GM12801 (cell line): ENCODE data around the gene EXOC6B.

Experiments
- TF ChIP-seq, protein P1 (sequence below): IDR thresholded peaks from one replicate; pipeline ENCODE4 v1.5.1; 2011; ENCODE audit warnings: control low read depth; ENCODE audit not compliant: insufficient read length; ENCODE audit errors: extremely low read depth

The EXOC6B gene

DNA sequence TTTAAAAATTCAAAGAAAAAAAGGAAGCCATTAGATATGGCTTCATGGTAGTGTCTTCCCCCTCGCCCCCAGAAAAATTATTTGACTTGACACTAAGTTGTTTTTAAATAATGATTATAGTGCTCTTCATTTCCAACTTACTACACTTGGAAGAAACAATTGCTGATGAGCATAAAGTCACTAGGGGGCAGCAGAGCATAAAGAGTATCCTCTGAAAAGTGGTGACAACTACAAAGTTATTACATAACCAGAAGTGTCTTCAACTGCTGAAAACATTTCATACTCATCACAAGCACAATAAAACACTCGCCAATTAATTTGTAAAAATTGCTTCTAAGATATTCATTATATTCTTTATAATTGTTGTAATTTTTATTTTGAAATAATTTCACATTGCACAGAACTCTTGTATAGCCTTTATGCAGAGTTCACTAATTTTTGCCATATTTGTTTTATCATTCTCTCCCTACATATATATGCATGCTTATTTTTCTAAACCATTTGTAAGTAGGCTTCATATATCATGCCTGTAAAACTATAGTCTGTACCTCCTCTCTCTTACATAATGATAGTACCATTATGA, 54.9 kb downstream of the EXOC6B start:
- TF ChIP-seq, protein P1, sequence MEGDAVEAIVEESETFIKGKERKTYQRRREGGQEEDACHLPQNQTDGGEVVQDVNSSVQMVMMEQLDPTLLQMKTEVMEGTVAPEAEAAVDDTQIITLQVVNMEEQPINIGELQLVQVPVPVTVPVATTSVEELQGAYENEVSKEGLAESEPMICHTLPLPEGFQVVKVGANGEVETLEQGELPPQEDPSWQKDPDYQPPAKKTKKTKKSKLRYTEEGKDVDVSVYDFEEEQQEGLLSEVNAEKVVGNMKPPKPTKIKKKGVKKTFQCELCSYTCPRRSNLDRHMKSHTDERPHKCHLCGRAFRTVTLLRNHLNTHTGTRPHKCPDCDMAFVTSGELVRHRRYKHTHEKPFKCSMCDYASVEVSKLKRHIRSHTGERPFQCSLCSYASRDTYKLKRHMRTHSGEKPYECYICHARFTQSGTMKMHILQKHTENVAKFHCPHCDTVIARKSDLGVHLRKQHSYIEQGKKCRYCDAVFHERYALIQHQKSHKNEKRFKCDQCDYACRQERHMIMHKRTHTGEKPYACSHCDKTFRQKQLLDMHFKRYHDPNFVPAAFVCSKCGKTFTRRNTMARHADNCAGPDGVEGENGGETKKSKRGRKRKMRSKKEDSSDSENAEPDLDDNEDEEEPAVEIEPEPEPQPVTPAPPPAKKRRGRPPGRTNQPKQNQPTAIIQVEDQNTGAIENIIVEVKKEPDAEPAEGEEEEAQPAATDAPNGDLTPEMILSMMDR = no peak

DNA sequence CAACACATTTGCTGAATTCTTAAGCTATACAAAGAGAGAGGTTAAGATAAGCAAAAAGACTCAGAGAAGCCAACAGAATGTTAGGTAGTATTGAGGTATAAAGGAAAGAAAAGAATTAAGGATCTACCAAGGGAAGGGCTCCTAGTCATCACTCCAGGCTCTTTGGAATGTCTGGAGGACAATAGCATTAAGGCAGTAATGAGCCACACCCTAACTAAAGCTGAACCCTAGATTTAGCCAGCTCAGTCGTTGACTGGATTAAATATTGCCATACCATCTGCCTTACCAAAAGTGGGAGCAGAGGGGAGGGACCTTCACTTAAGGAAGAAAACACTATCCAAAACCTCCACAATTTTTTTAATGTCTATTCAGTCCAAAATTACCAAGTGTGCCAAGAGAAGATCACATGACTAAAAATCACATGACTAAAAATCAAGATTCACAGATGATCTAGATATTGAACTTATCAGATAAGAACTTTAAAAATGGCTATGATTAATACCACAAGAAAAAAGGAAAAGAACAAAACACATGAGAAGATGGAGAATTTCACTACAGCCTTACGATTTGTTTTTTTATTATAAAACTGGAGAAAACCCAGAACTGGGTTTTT, 59.7 kb downstream of the EXOC6B start:
- TF ChIP-seq, protein P1 = no peak

DNA sequence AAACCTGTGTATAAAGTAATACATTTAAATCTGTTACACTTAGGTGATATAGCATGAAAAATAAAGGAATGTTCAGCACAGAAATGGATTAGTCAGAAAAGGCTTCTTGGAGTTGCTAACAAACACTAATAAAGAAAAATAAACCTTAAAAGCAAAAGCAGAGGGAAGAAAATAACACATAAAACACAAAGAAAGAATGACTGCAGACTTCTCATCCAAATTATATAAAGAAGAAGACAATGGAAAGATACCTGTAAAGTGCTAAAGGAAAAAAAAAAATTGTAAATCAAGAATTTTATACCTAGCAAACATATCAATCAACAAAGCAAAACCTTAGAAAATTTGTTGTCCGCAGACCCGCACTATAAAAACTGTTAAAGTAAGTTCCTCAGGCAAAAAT, 63.6 kb downstream of the EXOC6B start:
- TF ChIP-seq, protein P1 = no peak

DNA sequence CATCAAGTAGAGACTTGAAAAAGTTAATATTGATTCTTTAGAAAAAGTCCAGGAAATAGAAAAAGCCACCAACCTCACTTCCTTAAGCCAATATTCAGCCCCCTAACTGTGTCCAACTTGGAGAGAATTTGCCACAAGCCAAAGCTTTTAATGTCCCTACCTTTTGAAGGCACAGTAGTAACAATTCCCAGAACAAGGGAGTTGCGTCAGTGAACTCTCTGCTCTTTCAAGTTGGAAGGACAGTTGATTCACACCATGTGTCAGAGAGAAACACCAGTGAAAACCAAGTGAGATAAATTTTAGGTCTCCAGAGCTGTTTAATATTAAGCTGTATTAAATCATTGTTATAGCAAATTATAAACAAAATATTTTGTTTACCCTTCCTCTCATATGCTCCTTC, 66.1 kb downstream of the EXOC6B start:
- TF ChIP-seq, protein P1 = no peak

DNA sequence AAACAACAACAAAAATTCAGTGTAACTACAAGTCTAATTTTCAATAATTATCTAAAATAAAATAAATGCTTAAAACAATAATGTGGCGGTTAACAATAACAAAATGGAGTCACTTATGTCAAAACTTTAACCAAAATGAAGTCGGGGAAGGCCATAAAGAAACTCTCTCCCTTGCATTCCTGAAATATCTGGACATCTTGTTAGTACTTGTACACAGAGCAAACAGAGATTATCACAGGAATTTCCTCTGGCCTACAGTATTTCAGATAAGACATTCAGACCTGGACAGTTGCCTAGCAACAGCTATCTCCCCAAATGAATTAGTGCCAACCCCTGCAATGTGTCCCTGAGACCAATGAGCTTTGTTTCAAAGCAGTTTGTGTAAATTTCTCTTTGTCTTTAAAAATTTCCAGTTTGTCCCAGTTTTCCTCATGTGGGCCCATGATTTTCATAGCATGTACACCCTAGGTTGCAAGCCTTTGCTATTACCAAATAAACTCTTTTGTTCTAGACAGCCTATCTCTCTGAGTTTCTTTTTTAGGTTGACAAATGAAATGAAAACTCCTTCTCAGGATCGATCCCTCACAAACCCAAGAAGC, 68.6 kb downstream of the EXOC6B start:
- TF ChIP-seq, protein P1 = no peak

DNA sequence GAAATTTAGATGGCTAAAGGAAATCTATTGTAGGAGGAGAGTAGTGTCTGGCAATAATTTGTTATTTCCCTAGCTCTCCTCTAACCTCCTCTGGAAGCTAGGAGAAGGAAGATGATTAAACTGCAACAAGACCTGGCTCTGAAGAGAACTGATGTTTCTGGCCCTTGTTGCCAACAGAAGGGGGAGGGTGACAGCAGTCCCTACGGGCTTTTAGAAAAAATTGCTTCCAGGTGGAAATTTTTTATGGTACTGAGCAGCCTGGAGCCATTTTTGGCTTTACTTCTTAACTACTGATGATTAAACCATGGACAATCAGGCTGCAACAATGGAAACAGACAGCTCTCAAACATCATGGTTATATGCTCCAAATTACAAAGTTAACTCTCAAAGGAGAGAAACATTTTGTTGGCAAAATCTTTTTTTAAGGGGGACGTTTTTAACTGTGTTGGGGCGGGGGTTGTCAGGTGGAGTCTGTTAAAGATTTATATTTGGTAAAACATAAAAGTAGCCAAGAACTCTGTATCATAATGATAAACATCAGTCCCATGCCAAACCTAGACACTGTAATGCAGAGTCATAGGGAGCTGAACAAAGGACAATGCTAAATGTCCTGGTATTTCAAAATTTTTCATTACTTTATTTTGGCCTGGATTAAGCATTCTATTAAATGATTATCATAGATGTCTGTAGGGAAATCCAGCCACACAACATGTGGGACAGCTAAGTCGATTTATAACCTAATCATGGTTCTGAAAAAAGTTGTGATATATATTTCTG, 70.0 kb downstream of the EXOC6B start:
- TF ChIP-seq, protein P1 = no peak

DNA sequence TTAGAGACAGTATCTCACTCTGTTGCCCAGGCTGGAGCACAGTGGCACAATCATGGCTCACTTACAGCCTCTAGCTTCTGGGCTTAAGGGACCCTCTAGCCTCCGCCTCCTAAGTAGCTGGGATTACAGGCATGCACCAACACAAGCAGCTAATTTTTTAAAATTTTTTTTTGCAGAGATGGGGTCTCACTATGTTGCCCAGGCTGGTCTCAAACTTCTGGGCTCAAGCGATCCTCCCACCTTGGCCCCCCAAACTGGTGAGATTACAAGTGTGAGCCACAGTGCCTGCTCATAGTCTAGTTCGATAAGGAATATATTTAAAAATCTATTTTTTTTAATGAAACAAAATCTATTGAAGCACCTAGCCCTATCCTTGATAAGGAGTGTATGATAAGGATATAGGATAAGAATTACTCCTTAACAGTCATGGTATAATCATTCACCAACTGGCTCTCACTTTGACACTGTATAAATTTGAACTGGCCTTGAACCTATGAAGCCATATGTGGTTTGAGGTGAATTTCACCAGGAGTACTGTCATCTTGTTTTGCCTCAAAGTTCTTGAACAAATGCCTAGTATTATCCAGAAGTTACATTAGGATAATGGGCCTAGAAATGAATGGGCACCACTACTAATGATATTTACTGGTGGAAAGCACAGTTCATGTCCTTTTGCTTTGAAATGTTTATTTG, 71.1 kb downstream of the EXOC6B start:
- TF ChIP-seq, protein P1 = no peak
